GM23338 (cell line): Measurements from ENCODE around the gene KPNA4. TPM values are rescaled to one million over a fixed set of nuclear protein-coding genes. Genes with fewer than 3 reads are reported as not detected.

Experiments
- ATAC-seq: fragments of 200-7000 bp; cut with Tn5 transposase; 3 replicates; pipeline ENCODE4 v1.9.1; 2020
- DNase-seq: peaks from one replicate; pipeline ENCODE4 v3.0.0-alpha.2; 2015; ENCODE audit warnings: low spot score
- H2AFZ ChIP-seq: fragments of 200-600 bp; sonication (generic); 2 replicates; pipeline ENCODE4 v1.8.0; 2016; ENCODE audit warnings: antibody characterized with exemption, mild to moderate bottlenecking, moderate library complexity
- H3F3A ChIP-seq: fragments of 200-600 bp; sonication (generic); replicated peaks from 2 replicates; pipeline ENCODE4 v1.8.0; 2017; ENCODE audit warnings: antibody characterized with exemption, mixed run types, low read depth
- H3K27ac ChIP-seq: fragments of 200-600 bp; sonication (generic); 2 replicates; pipeline ENCODE4 v1.6.1; 2016; ENCODE audit warnings: low read depth
- H3K27me3 ChIP-seq: fragments of 200-600 bp; sonication (generic); 2 replicates; pipeline ENCODE4 v1.8.0; 2016; ENCODE audit warnings: mild to moderate bottlenecking, mixed run types, moderate library complexity; ENCODE audit not compliant: insufficient read depth
- H3K36me3 ChIP-seq: fragments of 200-600 bp; sonication (generic); 2 replicates; pipeline ENCODE4 v1.8.0; 2016; ENCODE audit warnings: mild to moderate bottlenecking; ENCODE audit not compliant: insufficient read depth
- H3K4me1 ChIP-seq: fragments of 200-600 bp; sonication (generic); 2 replicates; pipeline ENCODE4 v1.8.0; 2016; ENCODE audit warnings: mild to moderate bottlenecking, moderate library complexity; ENCODE audit not compliant: insufficient read depth
- H3K4me2 ChIP-seq: fragments of 200-600 bp; sonication (generic); 2 replicates; pipeline ENCODE4 v1.7.1; 2017; ENCODE audit warnings: mixed run types
- H3K4me3 ChIP-seq: fragments of 200-600 bp; sonication (generic); 2 replicates; pipeline ENCODE4 v1.6.1; 2016; ENCODE audit warnings: mixed run types
- H3K79me2 ChIP-seq: fragments of 200-600 bp; sonication (generic); replicated peaks from 2 replicates; pipeline ENCODE4 v1.8.0; 2017; ENCODE audit warnings: mild to moderate bottlenecking; ENCODE audit not compliant: insufficient read depth
- H3K9me2 ChIP-seq: fragments of 200-600 bp; sonication (generic); 2 replicates; pipeline ENCODE4 v1.8.0; 2017; ENCODE audit not compliant: insufficient read depth
- H4K20me1 ChIP-seq: fragments of 200-600 bp; sonication (generic); replicated peaks from 2 replicates; pipeline ENCODE4 v1.8.0; 2017; ENCODE audit warnings: mild to moderate bottlenecking; ENCODE audit not compliant: insufficient read depth
- H3K27ac Mint-ChIP-seq: 2 replicates; pipeline ENCODE4 v1.8.0; 2020; ENCODE audit warnings: inconsistent platforms, mild to moderate bottlenecking, moderate library complexity, mixed read lengths
- H3K27me3 Mint-ChIP-seq: 3 replicates; pipeline ENCODE4 v1.8.0; 2022; ENCODE audit warnings: low read depth, mild to moderate bottlenecking, moderate library complexity, mixed read lengths, inconsistent platforms; ENCODE audit not compliant: insufficient read depth, poor library complexity
- H3K36me3 Mint-ChIP-seq: 3 replicates; pipeline ENCODE4 v1.8.0; 2021; ENCODE audit warnings: low read depth, mild to moderate bottlenecking, inconsistent platforms, moderate library complexity, mixed read lengths
- H3K4me1 Mint-ChIP-seq: 3 replicates; pipeline ENCODE4 v1.8.0; 2020; ENCODE audit warnings: mild to moderate bottlenecking, inconsistent platforms, mixed read lengths
- H3K4me3 Mint-ChIP-seq: 3 replicates; pipeline ENCODE4 v1.8.0; 2021; ENCODE audit warnings: moderate library complexity, mild to moderate bottlenecking, inconsistent platforms, mixed read lengths
- H3K9me3 Mint-ChIP-seq: 3 replicates; pipeline ENCODE4 v1.8.0; 2020; ENCODE audit warnings: moderate library complexity, mild to moderate bottlenecking, inconsistent platforms, mixed read lengths
- CREB1 ChIP-seq: fragments of 250-450 bp; sonication (Bioruptor Pico); IDR thresholded peaks from 2 replicates; pipeline ENCODE4 v1.5.0; 2020; ENCODE audit warnings: low read depth, mild to moderate bottlenecking, moderate library complexity
- EZH2 ChIP-seq: fragments of 200-600 bp; sonication (generic); IDR thresholded peaks from one replicate; pipeline ENCODE4 v1.8.0; 2017; ENCODE audit warnings: antibody characterized with exemption, mild to moderate bottlenecking, low read depth; ENCODE audit not compliant: unreplicated experiment
- EZH2phosphoT487 ChIP-seq: fragments of 200-600 bp; sonication (generic); IDR thresholded peaks from one replicate; pipeline ENCODE4 v1.8.1; 2018; ENCODE audit warnings: antibody characterized with exemption; ENCODE audit not compliant: unreplicated experiment
- JUNB ChIP-seq: IDR thresholded peaks from one replicate; pipeline ENCODE4 v1.6.1; 2016; ENCODE audit warnings: antibody characterized with exemption; ENCODE audit not compliant: unreplicated experiment
- NANOG ChIP-seq: IDR thresholded peaks from 2 replicates; pipeline ENCODE4 v1.6.1; 2016; ENCODE audit warnings: antibody characterized with exemption, borderline replicate concordance
- POLR2AphosphoS5 ChIP-seq: IDR thresholded peaks from 2 replicates; pipeline ENCODE4 v1.6.1; 2016; ENCODE audit warnings: antibody characterized with exemption, low read depth
- STAT1 ChIP-seq: IDR thresholded peaks from one replicate; pipeline ENCODE4 v1.6.1; 2016; ENCODE audit warnings: antibody characterized with exemption; ENCODE audit not compliant: unreplicated experiment
- ZNF114 ChIP-seq: fragments of 250-450 bp; sonication (Bioruptor Pico); IDR thresholded peaks from 2 replicates; pipeline ENCODE4 v1.5.0; 2020; ENCODE audit warnings: mild to moderate bottlenecking, moderate library complexity
- ZNF331 ChIP-seq: fragments of 250-450 bp; sonication (Bioruptor Pico); IDR thresholded peaks from 2 replicates; pipeline ENCODE4 v1.5.0; 2020; ENCODE audit warnings: low read depth, mild to moderate bottlenecking, moderate library complexity
- polyA plus RNA-seq: library from polyadenylated mRNA; unstranded; fragments of >200 nt; fragmentation: Nextera tagmentation; extraction: Ambion mirVana; gene quantifications from 2 replicates; pipeline ENCODE4 v1.2.1, GENCODE V29; 2016
- total RNA-seq: library from RNA; depleted of rRNA; stranded (reverse); fragments of >200 nt; shearing (Covaris generic); gene quantifications from 2 replicates; pipeline ENCODE4 v1.2.3, GENCODE V29; 2014
- TF ChIP-seq, protein P1 (sequence below): IDR thresholded peaks from one replicate; pipeline ENCODE4 v1.6.1; 2018; ENCODE audit warnings: antibody characterized with exemption; ENCODE audit not compliant: unreplicated experiment
- TF ChIP-seq, protein P2 (sequence below), 2 experiments: fragments of 200-600 bp in 1 of 2; sonication (generic) in 1 of 2; conservative IDR thresholded peaks; 2 replicates each; pipeline versions ENCODE4 v1.5.1 to v1.6.1; 2016 to 2017; ENCODE audit warnings: antibody characterized with exemption in 2 of 2, low read depth in 2 of 2, mild to moderate bottlenecking in 2 of 2, moderate library complexity in 1 of 2
- TF ChIP-seq, protein P3 (sequence below): fragments of 250-450 bp; sonication (Bioruptor Pico); IDR thresholded peaks from 2 replicates; pipeline ENCODE4 v1.5.0; 2020; ENCODE audit warnings: mild to moderate bottlenecking, moderate library complexity
- TF ChIP-seq, protein P4 (sequence below): IDR thresholded peaks from 2 replicates; pipeline ENCODE4 v1.6.1; 2016; ENCODE audit warnings: antibody characterized with exemption

The KPNA4 gene
- total and polyA plus RNA-seq, 2 experiments from 2014 or later = 17.8 to 36.2 TPM

DNA sequence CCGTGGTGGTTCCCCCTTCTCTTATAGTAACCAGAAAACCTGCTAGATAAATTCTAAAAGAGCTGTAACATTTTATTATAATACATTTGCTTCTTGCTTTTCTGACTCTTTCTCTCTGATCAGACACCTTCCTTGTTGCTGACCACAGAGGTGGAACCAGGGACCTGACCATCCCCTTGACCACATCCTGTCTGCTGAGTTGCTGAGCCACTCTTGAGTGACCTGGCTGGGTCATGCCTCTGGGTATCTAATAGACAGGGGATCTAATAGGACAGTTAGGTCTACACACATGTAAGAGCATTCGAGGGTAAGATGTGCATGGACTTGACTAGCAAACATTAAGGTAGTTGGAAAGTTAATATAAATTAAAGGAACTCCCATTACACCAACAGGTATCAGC lies 93.0 kb downstream of the KPNA4 start:
- no peaks in the 10 kb centered on the region for H4K20me1 ChIP-seq
- no peak overlapping the region for H2AFZ ChIP-seq
- H3K27ac Mint-ChIP-seq = no peak overlapping the region
- H3K36me3 ChIP-seq = no peaks in the 10 kb centered on the region; the same call in 1 of the 2 replicates
- no peak overlapping the region for H3K27ac ChIP-seq
- 0 out of 2 replicates have a peak, but pooled peaks cover 7% of the 10 kb centered on the region for H3K9me2 ChIP-seq
- DNase-seq (no peak), ATAC-seq (no peak)
- TF ChIP-seq, protein P1, sequence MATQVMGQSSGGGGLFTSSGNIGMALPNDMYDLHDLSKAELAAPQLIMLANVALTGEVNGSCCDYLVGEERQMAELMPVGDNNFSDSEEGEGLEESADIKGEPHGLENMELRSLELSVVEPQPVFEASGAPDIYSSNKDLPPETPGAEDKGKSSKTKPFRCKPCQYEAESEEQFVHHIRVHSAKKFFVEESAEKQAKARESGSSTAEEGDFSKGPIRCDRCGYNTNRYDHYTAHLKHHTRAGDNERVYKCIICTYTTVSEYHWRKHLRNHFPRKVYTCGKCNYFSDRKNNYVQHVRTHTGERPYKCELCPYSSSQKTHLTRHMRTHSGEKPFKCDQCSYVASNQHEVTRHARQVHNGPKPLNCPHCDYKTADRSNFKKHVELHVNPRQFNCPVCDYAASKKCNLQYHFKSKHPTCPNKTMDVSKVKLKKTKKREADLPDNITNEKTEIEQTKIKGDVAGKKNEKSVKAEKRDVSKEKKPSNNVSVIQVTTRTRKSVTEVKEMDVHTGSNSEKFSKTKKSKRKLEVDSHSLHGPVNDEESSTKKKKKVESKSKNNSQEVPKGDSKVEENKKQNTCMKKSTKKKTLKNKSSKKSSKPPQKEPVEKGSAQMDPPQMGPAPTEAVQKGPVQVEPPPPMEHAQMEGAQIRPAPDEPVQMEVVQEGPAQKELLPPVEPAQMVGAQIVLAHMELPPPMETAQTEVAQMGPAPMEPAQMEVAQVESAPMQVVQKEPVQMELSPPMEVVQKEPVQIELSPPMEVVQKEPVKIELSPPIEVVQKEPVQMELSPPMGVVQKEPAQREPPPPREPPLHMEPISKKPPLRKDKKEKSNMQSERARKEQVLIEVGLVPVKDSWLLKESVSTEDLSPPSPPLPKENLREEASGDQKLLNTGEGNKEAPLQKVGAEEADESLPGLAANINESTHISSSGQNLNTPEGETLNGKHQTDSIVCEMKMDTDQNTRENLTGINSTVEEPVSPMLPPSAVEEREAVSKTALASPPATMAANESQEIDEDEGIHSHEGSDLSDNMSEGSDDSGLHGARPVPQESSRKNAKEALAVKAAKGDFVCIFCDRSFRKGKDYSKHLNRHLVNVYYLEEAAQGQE = no peak
- TF ChIP-seq NANOG (no peak), EZH2phosphoT487 (no peak), STAT1 (no peak), CREB1 (CRISPR knock-in tag) (no peak), EZH2 (no peak), POLR2AphosphoS5 (no peak), JUNB (no peak), ZNF114 (no peak), ZNF331 (CRISPR knock-in tag) (no peak)
- TF ChIP-seq, protein P2, sequence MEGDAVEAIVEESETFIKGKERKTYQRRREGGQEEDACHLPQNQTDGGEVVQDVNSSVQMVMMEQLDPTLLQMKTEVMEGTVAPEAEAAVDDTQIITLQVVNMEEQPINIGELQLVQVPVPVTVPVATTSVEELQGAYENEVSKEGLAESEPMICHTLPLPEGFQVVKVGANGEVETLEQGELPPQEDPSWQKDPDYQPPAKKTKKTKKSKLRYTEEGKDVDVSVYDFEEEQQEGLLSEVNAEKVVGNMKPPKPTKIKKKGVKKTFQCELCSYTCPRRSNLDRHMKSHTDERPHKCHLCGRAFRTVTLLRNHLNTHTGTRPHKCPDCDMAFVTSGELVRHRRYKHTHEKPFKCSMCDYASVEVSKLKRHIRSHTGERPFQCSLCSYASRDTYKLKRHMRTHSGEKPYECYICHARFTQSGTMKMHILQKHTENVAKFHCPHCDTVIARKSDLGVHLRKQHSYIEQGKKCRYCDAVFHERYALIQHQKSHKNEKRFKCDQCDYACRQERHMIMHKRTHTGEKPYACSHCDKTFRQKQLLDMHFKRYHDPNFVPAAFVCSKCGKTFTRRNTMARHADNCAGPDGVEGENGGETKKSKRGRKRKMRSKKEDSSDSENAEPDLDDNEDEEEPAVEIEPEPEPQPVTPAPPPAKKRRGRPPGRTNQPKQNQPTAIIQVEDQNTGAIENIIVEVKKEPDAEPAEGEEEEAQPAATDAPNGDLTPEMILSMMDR (conservative IDR thresholded peaks at IDR 0.05; ENCODE audit: low read depth in 2 of 2) = no peak
- TF ChIP-seq, protein P3, sequence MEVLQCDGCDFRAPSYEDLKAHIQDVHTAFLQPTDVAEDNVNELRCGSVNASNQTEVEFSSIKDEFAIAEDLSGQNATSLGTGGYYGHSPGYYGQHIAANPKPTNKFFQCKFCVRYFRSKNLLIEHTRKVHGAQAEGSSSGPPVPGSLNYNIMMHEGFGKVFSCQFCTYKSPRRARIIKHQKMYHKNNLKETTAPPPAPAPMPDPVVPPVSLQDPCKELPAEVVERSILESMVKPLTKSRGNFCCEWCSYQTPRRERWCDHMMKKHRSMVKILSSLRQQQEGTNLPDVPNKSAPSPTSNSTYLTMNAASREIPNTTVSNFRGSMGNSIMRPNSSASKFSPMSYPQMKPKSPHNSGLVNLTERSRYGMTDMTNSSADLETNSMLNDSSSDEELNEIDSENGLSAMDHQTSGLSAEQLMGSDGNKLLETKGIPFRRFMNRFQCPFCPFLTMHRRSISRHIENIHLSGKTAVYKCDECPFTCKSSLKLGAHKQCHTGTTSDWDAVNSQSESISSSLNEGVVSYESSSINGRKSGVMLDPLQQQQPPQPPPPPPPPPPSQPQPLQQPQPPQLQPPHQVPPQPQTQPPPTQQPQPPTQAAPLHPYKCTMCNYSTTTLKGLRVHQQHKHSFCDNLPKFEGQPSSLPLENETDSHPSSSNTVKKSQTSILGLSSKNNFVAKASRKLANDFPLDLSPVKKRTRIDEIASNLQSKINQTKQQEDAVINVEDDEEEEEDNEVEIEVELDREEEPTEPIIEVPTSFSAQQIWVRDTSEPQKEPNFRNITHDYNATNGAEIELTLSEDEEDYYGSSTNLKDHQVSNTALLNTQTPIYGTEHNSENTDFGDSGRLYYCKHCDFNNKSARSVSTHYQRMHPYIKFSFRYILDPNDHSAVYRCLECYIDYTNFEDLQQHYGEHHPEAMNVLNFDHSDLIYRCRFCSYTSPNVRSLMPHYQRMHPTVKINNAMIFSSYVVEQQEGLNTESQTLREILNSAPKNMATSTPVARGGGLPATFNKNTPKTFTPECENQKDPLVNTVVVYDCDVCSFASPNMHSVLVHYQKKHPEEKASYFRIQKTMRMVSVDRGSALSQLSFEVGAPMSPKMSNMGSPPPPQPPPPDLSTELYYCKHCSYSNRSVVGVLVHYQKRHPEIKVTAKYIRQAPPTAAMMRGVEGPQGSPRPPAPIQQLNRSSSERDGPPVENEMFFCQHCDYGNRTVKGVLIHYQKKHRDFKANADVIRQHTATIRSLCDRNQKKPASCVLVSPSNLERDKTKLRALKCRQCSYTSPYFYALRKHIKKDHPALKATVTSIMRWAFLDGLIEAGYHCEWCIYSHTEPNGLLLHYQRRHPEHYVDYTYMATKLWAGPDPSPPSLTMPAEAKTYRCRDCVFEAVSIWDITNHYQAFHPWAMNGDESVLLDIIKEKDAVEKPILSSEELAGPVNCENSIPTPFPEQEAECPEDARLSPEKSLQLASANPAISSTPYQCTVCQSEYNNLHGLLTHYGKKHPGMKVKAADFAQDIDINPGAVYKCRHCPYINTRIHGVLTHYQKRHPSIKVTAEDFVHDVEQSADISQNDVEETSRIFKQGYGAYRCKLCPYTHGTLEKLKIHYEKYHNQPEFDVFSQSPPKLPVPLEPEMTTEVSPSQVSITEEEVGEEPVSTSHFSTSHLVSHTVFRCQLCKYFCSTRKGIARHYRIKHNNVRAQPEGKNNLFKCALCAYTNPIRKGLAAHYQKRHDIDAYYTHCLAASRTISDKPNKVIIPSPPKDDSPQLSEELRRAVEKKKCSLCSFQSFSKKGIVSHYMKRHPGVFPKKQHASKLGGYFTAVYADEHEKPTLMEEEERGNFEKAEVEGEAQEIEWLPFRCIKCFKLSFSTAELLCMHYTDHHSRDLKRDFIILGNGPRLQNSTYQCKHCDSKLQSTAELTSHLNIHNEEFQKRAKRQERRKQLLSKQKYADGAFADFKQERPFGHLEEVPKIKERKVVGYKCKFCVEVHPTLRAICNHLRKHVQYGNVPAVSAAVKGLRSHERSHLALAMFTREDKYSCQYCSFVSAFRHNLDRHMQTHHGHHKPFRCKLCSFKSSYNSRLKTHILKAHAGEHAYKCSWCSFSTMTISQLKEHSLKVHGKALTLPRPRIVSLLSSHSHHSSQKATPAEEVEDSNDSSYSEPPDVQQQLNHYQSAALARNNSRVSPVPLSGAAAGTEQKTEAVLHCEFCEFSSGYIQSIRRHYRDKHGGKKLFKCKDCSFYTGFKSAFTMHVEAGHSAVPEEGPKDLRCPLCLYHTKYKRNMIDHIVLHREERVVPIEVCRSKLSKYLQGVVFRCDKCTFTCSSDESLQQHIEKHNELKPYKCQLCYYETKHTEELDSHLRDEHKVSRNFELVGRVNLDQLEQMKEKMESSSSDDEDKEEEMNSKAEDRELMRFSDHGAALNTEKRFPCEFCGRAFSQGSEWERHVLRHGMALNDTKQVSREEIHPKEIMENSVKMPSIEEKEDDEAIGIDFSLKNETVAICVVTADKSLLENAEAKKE (CRISPR knock-in tag) = no peak
- TF ChIP-seq, protein P4, sequence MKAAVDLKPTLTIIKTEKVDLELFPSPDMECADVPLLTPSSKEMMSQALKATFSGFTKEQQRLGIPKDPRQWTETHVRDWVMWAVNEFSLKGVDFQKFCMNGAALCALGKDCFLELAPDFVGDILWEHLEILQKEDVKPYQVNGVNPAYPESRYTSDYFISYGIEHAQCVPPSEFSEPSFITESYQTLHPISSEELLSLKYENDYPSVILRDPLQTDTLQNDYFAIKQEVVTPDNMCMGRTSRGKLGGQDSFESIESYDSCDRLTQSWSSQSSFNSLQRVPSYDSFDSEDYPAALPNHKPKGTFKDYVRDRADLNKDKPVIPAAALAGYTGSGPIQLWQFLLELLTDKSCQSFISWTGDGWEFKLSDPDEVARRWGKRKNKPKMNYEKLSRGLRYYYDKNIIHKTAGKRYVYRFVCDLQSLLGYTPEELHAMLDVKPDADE = no peak
- no peaks in the 10 kb centered on the region for H3K79me2 ChIP-seq
- no peaks in the 10 kb centered on the region for H3K4me1 ChIP-seq
- H3F3A ChIP-seq = no peaks in the 10 kb centered on the region
- H3K4me2 ChIP-seq = no peak overlapping the region
- H3K4me3 Mint-ChIP-seq = no peak overlapping the region
- H3K4me1 Mint-ChIP-seq = no peaks in the 10 kb centered on the region
- H3K27me3 Mint-ChIP-seq = peaks cover 8% of the 10 kb centered on the region
- peaks cover 17% of the 10 kb centered on the region for H3K36me3 Mint-ChIP-seq
- H3K9me3 Mint-ChIP-seq = peaks cover 24% of the 10 kb centered on the region
- H3K27me3 ChIP-seq = no peaks in the 10 kb centered on the region
- H3K4me3 ChIP-seq = no peak overlapping the region
